NCI-H460 (cell line): ENCODE results near the gene TOX2. TPM values are rescaled to one million over a fixed set of nuclear protein-coding genes. Genes with fewer than 3 reads are reported as not detected.

Experiments used
- DNase-seq: peaks from one replicate; pipeline ENCODE4 v3.0.0-alpha.2; 2016; ENCODE audit warnings: low read depth; ENCODE audit errors: extremely low read depth
- total RNA-seq: library from RNA; depleted of rRNA; stranded (reverse); fragments of >200 nt; shearing (Covaris generic); gene quantifications from 2 replicates; pipeline ENCODE4 v1.2.3, GENCODE V29; 2014

TOX2 gene
- total RNA-seq, 1 experiment from 2014 or later = 7.1 TPM

- DNase-seq = no peak
These were observed 137.5 kb downstream of the TOX2 start for GRCh38 chr20:44052166-44052565.

- no peak for DNase-seq
These were observed 138.4 kb downstream of the TOX2 start for GRCh38 chr20:44053046-44053445.

DNA sequence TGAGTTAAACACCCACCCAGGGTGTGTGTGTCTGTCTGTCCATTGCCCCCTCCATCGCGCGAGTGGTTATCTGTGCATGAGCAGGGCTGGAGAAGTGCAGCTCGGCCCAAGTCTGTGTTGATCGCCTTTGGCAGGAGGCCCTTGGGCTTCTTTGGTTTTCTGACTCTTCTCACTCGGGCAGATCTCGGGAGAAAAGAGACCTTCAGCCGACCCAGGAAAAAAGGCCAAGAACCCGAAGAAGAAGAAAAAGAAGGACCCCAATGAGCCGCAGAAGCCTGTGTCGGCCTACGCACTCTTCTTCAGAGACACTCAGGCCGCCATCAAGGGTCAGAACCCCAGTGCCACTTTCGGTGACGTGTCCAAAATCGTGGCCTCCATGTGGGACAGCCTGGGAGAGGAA lies 139.5 kb downstream of the TOX2 start:
- DNase-seq = no peak

DNA sequence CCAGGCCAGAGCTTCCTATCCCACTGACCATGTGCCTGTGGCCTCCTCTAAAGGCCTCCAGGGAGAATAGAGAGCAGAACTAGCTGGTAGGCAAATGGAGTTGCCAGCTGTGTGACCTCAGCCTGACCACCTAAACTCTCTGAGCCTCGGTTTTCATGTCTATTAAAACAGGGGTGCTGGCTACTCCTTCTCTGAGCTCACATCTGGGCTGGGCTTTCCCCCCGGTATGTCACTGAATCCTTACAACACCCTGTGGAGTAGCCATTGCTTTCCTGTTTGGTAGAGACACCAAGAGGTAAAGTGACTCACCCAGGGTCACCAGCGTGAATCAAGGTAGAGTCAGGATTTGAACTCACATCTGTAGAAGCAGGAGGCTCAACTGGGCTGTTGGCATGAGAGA lies 140.2 kb downstream of the TOX2 start:
- DNase-seq = no peak

- peak; percentile 26 for DNase-seq
These were observed 141.5 kb downstream of the TOX2 start for GRCh38 chr20:44056010-44056698.

DNA sequence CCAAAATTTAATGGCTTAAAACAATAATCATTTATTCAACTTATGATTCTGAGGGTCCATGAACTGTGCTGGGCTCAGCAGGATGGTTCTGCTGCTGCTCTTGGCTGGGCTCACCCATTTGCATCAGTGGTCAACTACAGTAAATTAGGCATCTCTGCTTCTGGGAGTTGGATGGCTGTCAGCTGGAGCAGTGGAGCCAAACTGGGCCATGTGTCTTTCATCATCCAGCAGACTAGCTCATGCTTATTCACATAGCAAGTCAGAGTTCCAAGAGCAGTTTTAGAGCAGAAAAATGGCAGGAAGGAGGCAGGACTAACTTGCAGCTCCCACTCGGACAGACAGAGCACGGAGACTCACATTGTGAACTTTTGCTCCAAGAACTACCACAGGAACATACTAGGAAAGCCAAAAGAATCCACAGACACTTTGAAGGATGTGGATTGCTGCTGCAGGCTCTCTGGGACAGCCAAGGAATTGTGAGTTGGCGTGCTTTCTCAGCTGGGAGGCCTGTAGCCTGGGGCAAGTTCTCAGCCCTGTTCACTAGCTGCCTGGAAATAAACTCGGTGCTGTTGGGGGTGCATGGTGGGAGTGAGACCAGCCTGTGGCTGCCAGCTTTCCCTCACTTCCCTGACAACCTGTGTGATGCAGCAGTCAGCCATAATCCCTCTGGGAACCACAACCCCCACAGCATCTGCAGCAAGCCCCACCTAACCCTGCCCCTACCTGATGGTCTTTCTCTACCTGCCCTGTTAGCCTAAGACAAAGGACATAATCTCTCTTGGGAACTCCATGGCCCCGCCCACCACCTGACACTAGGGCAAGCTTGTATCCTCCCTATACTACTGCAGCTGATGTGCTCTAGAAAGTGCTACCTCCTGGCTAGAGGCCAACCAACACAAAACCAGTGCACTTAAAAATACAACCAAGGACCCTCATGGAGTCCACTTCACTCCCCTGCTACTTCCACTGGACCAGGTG lies 143.3 kb downstream of the TOX2 start:
- no peak for DNase-seq

- no peak for DNase-seq
These were observed 150.1 kb downstream of the TOX2 start for GRCh38 chr20:44064501-44065400.

- DNase-seq = no peak
These were observed 151.0 kb downstream of the TOX2 start for GRCh38 chr20:44065401-44066340.

GRCh38 chr20:44066645-44067606 lies 152.3 kb downstream of the TOX2 start:
- no peak for DNase-seq

DNA sequence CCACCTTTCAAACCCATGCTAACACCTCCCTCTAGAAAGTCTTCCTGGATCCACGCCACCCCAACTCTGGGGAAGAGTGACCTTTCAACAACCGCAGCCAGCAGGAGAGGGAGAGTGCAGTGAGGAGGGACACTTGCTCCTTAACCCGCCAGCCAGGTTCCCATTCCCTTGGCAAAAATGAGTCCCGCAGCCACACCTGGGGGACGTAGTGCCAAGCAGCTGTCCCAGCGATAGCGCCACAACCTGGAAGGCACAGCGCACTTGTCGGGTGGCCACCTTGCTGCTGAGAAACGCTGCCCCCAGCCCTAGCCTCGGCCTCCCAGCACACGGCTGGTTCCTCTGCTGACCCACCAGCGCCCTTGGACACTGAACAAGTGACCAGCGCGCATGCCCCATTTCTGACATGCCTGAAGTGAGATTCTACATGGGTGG lies 153.0 kb downstream of the TOX2 start:
- DNase-seq = no peak

DNA sequence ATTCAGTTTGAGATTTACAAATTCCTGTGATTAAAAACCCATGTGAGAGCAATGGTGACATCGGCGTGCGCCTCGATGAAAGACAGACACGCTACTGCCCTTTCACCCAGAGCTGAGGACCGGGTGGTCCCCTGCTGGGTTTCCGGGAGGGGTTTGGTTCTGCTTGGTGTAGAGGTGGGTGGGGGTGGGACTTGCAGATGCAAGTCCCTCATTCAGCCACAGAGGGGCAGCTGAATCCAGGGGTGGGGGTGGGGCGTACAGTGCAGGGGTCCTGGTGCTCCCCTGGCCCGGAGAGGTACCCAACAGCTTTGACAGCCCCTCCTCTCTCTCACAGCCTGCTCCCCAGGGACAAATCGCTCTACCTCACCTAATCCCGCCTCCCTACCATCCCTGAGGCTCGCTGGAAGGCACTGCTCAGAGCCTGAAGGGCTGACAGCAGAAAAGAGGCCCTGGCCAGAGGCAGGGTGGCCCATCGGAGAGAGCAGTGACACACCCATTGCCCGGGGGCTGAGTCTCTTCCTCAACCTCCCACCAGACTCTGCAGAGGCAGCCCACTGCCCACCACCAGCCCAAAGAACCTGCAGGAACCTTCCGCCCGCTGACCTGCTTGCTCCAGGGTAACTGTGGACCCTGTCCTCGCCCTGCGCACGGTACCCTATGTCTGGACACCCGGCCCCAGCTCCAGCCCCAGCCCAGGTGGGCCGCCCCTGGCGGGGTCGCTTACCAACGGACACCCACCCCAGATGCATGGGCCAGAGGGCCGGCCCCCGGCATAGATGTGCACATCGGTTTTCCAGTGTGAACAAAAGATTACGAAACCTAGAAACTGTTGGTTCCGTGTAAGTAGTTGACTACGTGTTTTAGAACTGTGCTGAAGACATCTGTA lies 153.9 kb downstream of the TOX2 start:
- DNase-seq = no peak

GRCh38 chr20:44069203-44070011 lies 154.8 kb downstream of the TOX2 start:
- DNase-seq = no peak

GRCh38 chr20:44070139-44070900 lies 155.7 kb downstream of the TOX2 start:
- no peak for DNase-seq

GRCh38 chr20:44071057-44071456 lies 156.4 kb downstream of the TOX2 start:
- DNase-seq = no peak

DNA sequence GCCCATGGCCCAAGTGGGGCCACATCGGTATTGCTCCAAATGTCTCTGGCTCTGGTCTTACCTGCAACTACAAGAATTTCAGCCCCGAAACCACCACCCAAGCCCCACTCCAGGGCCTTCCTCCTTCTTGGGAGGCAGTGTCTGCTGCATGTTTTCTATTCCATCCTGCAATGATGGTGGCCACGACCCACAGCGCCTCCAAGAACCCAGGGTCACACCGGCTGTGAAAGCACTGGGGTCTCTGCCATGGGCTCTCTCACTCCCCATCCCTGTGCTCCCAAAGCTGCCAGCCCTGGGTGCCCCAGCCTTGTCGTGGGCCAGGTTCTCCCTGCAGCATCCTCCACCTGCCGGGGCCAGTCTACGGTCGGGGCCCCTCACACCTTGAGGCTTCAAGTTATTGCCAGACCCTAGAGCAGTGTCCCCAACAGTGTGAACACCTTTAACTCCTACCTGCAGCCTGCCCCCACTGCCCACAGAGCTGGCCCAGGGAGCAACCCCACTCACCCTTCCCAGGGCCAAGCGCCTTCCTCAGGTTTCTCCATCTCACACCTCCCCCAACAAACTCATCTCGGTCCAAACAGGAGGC lies 157.0 kb downstream of the TOX2 start:
- no peak for DNase-seq

DNA sequence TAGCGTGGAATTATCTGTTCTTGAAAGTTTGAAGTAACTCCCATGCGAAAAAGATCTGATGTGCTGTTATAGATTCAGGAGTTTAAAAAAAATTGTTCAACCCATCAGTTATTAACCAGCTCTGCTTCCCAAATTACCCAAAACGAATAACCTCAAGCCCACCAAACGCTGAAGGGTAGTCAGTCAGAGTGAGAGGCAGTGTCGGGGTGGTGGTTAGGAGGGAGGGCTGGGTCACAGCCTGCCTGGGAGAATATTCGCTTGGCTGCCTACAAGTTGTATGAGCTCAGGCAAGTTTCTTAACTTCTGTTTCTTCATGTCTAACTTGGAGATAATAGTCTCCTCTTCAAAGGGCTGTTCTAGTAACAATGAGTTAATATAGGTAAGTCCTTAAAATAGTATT lies 157.7 kb downstream of the TOX2 start:
- no peak for DNase-seq
